Fibroblast of gingiva (primary cell): ENCODE results near the gene MAPT.

Experiments used
- DNase-seq: peaks from one replicate; pipeline ENCODE4 v3.0.0-alpha.2; 2011; ENCODE audit warnings: low read depth

MAPT gene

GRCh38 chr17:46053911-46054534 lies 159.7 kb downstream of the MAPT start:
- DNase-seq: no peak

- peak; percentile 66 for DNase-seq
Observed at GRCh38 chr17:46056800-46057304, 162.5 kb downstream of the MAPT start.

GRCh38 chr17:46057366-46057765 lies 163.0 kb downstream of the MAPT start:
- DNase-seq: no peak

- no peak for DNase-seq
Observed at GRCh38 chr17:46059486-46059885, 165.1 kb downstream of the MAPT start.

- DNase-seq: no peak
Observed at GRCh38 chr17:46060461-46060860, 166.1 kb downstream of the MAPT start.

- DNase-seq: no peak
Observed at GRCh38 chr17:46061435-46061834, 167.1 kb downstream of the MAPT start.

GRCh38 chr17:46063241-46063640 lies 168.9 kb downstream of the MAPT start:
- DNase-seq: peak; percentile 52

- DNase-seq: no peak
Observed at GRCh38 chr17:46064460-46064859, 170.1 kb downstream of the MAPT start.

- no peak for DNase-seq
Observed at GRCh38 chr17:46071796-46072195, 177.4 kb downstream of the MAPT start.

GRCh38 chr17:46072998-46073397 lies 178.6 kb downstream of the MAPT start:
- peak; percentile 65 for DNase-seq

- DNase-seq: no peak
Observed at GRCh38 chr17:46074540-46074939, 180.2 kb downstream of the MAPT start.
